Thoracic aorta (tissue), 2 donors: ENCODE results near the gene CACNA1H. TPM values are rescaled to one million over a fixed set of nuclear protein-coding genes. Genes with fewer than 3 reads are reported as not detected.

Experiments used
- ATAC-seq: fragments of 150-250 bp; one replicate; pipeline ENCODE4 v1.8.0; 2017; ENCODE audit warnings: low read depth; ENCODE audit not compliant: insufficient number of reproducible peaks, low FRiP score
- DNase-seq: peaks from one replicate; pipeline ENCODE4 v3.0.0-alpha.2; 2020; ENCODE audit warnings: low spot score
- H3K27ac ChIP-seq, 2 donors: fragments of 200-600 bp; sonication (generic); 1 replicate in 1 of 2; 2 replicates in 1 of 2; pipeline ENCODE4 v1.5.1; 2016; ENCODE audit warnings: mild to moderate bottlenecking in 2 of 2, moderate library complexity in 2 of 2
- H3K27me3 ChIP-seq: fragments of 200-600 bp; sonication (generic); replicated peaks from 2 replicates; pipeline ENCODE4 v1.6.0; 2016; ENCODE audit warnings: mild to moderate bottlenecking; ENCODE audit not compliant: insufficient read depth
- H3K36me3 ChIP-seq: fragments of 200-600 bp; sonication (generic); one replicate; pipeline ENCODE4 v1.5.1; 2016
- H3K4me1 ChIP-seq, 2 donors: fragments of 200-600 bp; sonication (generic); 1 replicate in 1 of 2; 2 replicates in 1 of 2; pipeline versions ENCODE4 v1.5.1 to v1.6.0; 2016; ENCODE audit warnings: low read depth in 2 of 2, mild to moderate bottlenecking in 1 of 2; ENCODE audit not compliant: control insufficient read depth in 1 of 2
- H3K4me3 ChIP-seq: fragments of 200-600 bp; sonication (generic); 2 replicates; pipeline ENCODE4 v1.5.1; 2016; ENCODE audit warnings: mild to moderate bottlenecking
- H3K9me3 ChIP-seq: fragments of 200-600 bp; sonication (generic); 2 replicates; pipeline ENCODE4 v1.5.1; 2016
- CTCF ChIP-seq: fragments of 200-600 bp; sonication (generic); IDR thresholded peaks from one replicate; pipeline ENCODE4 v1.5.1; 2019; ENCODE audit warnings: antibody characterized with exemption
- total RNA-seq, 2 donors: library from RNA; depleted of rRNA; stranded (reverse); fragments of >200 nt; gene quantifications; one replicate each; pipeline versions ENCODE4 v1.1.0 to v1.2.3, GENCODE V29; 2016

CACNA1H gene
- total RNA-seq, 2 donors from 2014 or later: 14.7 to 33.0 TPM

- H3K36me3 ChIP-seq: no peaks in the 10 kb centered on the region
- H3K27ac ChIP-seq: no peak overlapping the region
- DNase-seq (no peak), ATAC-seq (no peak)
- no peak overlapping the region for H3K4me3 ChIP-seq
- no peaks in the 10 kb centered on the region for H3K27me3 ChIP-seq
- H3K4me1 ChIP-seq: peaks cover 11 to 36% of the 10 kb centered on the region in 2 donors
- no peaks in the 10 kb centered on the region for H3K9me3 ChIP-seq
- no peak for TF ChIP-seq CTCF
Observed at GRCh38 chr16:1162701-1163566, 10.0 kb downstream of the CACNA1H start.

GRCh38 chr16:1163567-1164055 is 10.7 kb downstream of the CACNA1H start:
- no peak overlapping the region for H3K4me3 ChIP-seq
- no peaks in the 10 kb centered on the region for H3K27me3 ChIP-seq
- H3K4me1 ChIP-seq: peaks cover 11 to 30% of the 10 kb centered on the region in 2 donors
- DNase-seq: no peak
- H3K9me3 ChIP-seq: no peaks in the 10 kb centered on the region
- H3K27ac ChIP-seq: no peak overlapping the region
- no peaks in the 10 kb centered on the region for H3K36me3 ChIP-seq
- no peak for ATAC-seq
- TF ChIP-seq CTCF: no peak

- no peak overlapping the region for H3K27ac ChIP-seq
- no peak overlapping the region for H3K4me3 ChIP-seq
- DNase-seq (no peak), ATAC-seq (no peak)
- H3K36me3 ChIP-seq: no peaks in the 10 kb centered on the region
- peaks cover 11 to 23% of the 10 kb centered on the region in 2 donors for H3K4me1 ChIP-seq
- no peak for TF ChIP-seq CTCF
- H3K9me3 ChIP-seq: no peaks in the 10 kb centered on the region
- H3K27me3 ChIP-seq: no peaks in the 10 kb centered on the region
Observed at GRCh38 chr16:1164382-1164781, 11.5 kb downstream of the CACNA1H start.

- Histone ChIP-seq H3K27me3 (no peaks in the 10 kb centered on the region), H3K4me1 (peaks cover 13 to 22% of the 10 kb centered on the region in 2 donors), H3K27ac (no peak overlapping the region), H3K36me3 (no peaks in the 10 kb centered on the region), H3K9me3 (no peaks in the 10 kb centered on the region), H3K4me3 (no peak overlapping the region)
- TF ChIP-seq CTCF: no peak
- ATAC-seq: no peak
- no peak for DNase-seq
Observed at GRCh38 chr16:1164975-1165374, 12.1 kb downstream of the CACNA1H start.

GRCh38 chr16:1165511-1165910 is 12.6 kb downstream of the CACNA1H start:
- no peak for TF ChIP-seq CTCF
- H3K27ac ChIP-seq: no peak overlapping the region

More at GRCh38 chr16:1165511-1165910, 12.6 kb downstream of the CACNA1H start:
- Histone ChIP-seq H3K4me1 (peaks cover 12 to 20% of the 10 kb centered on the region in 2 donors), H3K9me3 (no peaks in the 10 kb centered on the region), H3K36me3 (no peaks in the 10 kb centered on the region), H3K27me3 (no peaks in the 10 kb centered on the region), H3K4me3 (no peak overlapping the region)
- no peak for ATAC-seq
- DNase-seq: no peak
